ENCODE data around the gene PHLDB1.

Gene PHLDB1

GRCh38 chr11:118635237-118635591 is 27.8 kb downstream of the PHLDB1 start:
- H3K4me3 ChIP-seq (replicated peaks; ENCODE audit: low read depth, low read length): no peak overlapping the region
- no peak for DNase-seq (ENCODE audit: extremely low read depth, low read depth)
- TF ChIP-seq CTCF (IDR thresholded peaks at IDR 0.05; ENCODE audit: low read depth, low read length, missing control alignments): no peak

GRCh38 chr11:118635642-118636041 is 28.2 kb downstream of the PHLDB1 start:
- no peak for TF ChIP-seq CTCF (IDR thresholded peaks at IDR 0.05; ENCODE audit: low read depth, low read length, missing control alignments)
- DNase-seq (ENCODE audit: extremely low read depth, low read depth): no peak
- no peak overlapping the region for H3K4me3 ChIP-seq (replicated peaks; ENCODE audit: low read depth, low read length)

- no peak for DNase-seq (ENCODE audit: extremely low read depth, low read depth)
- TF ChIP-seq CTCF (IDR thresholded peaks at IDR 0.05; ENCODE audit: low read depth, low read length, missing control alignments): no peak
- no peak overlapping the region for H3K4me3 ChIP-seq (replicated peaks; ENCODE audit: low read depth, low read length)
Observed at GRCh38 chr11:118636569-118637290, 29.3 kb downstream of the PHLDB1 start.

GRCh38 chr11:118638726-118639125 is 31.3 kb downstream of the PHLDB1 start:
- H3K4me3 ChIP-seq (replicated peaks; ENCODE audit: low read depth, low read length): no peak overlapping the region
- no peak for TF ChIP-seq CTCF (IDR thresholded peaks at IDR 0.05; ENCODE audit: low read depth, low read length, missing control alignments)
- no peak for DNase-seq (ENCODE audit: extremely low read depth, low read depth)

- TF ChIP-seq CTCF (IDR thresholded peaks at IDR 0.05; ENCODE audit: low read depth, low read length, missing control alignments): no peak
- DNase-seq (ENCODE audit: extremely low read depth, low read depth): no peak
- no peak overlapping the region for H3K4me3 ChIP-seq (replicated peaks; ENCODE audit: low read depth, low read length)
Observed at GRCh38 chr11:118639899-118640298, 32.5 kb downstream of the PHLDB1 start.

- DNase-seq (ENCODE audit: extremely low read depth, low read depth): no peak
- TF ChIP-seq CTCF (IDR thresholded peaks at IDR 0.05; ENCODE audit: low read depth, low read length, missing control alignments): no peak
- no peak overlapping the region for H3K4me3 ChIP-seq (replicated peaks; ENCODE audit: low read depth, low read length)
Observed at GRCh38 chr11:118640332-118641154, 33.1 kb downstream of the PHLDB1 start.

Data from HFF-Myc (cell line).